Panc1 (cell line): Measurements from ENCODE around the gene IGDCC3. TPM values are rescaled to one million over a fixed set of nuclear protein-coding genes. Genes with fewer than 3 reads are reported as not detected.

Experiments
- ATAC-seq: fragments of 200-7000 bp; cut with Tn5 transposase; 2 replicates; pipeline ENCODE4 v1.9.1; 2020; ENCODE audit warnings: mild to moderate bottlenecking, moderate library complexity
- BruUV-seq: library from RNA; stranded (reverse); fragments of 400-500 nt; replicated peaks from 2 replicates; lab custom pipeline; 2021; lab: Mats Ljungman, UMichigan
- CTCF ChIA-PET: fragments of 300-600 bp; sonication (Branson Sonifier 250); formaldehyde crosslinking; loops from one replicate; lab custom pipeline; 2022; ENCODE audit warnings: antibody characterized with exemption; lab: Charles Lee
- POLR2A ChIA-PET: fragments of 300-600 bp; sonication (Branson Sonifier 250); formaldehyde crosslinking; loops from one replicate; lab custom pipeline; 2022; ENCODE audit warnings: antibody characterized with exemption; lab: Charles Lee
- DNase-seq: peaks from one replicate; pipeline ENCODE4 v3.0.0-alpha.2; 2010; ENCODE audit warnings: low read depth, low spot score
- H3K27ac ChIP-seq: 2 replicates; pipeline ENCODE4 v1.5.1; 2011; ENCODE audit warnings: mild to moderate bottlenecking, low read length, inconsistent platforms
- H3K27me3 ChIP-seq: fragments of 200-500 bp; sonication (Bioruptor generic); 2 replicates; pipeline ENCODE4 v1.6.0; 2014; ENCODE audit warnings: low read length, inconsistent platforms; ENCODE audit not compliant: control insufficient read depth, insufficient read depth
- H3K36me3 ChIP-seq: fragments of 200-500 bp; sonication (Bioruptor generic); 2 replicates; pipeline ENCODE4 v1.5.1; 2014; ENCODE audit warnings: inconsistent platforms, mild to moderate bottlenecking, low read length, moderate library complexity; ENCODE audit not compliant: control insufficient read depth, insufficient read depth
- H3K4me1 ChIP-seq: 2 replicates; pipeline ENCODE4 v1.5.1; 2011; ENCODE audit warnings: inconsistent platforms, mild to moderate bottlenecking, low read length, moderate library complexity; ENCODE audit not compliant: control insufficient read depth, insufficient read depth
- H3K4me3 ChIP-seq, 2 experiments: 2 replicates each; pipeline ENCODE4 v1.5.1; 2011 to 2012; ENCODE audit warnings: low read depth in 2 of 2, low read length in 2 of 2, mild to moderate bottlenecking in 2 of 2, inconsistent platforms in 1 of 2, moderate library complexity in 1 of 2
- H3K9me3 ChIP-seq: fragments of 200-500 bp; sonication (Bioruptor generic); 2 replicates; pipeline ENCODE4 v1.5.1; 2014; ENCODE audit warnings: low read depth, mild to moderate bottlenecking, inconsistent platforms, low read length, moderate library complexity; ENCODE audit not compliant: control insufficient read depth, insufficient read depth
- CTCF ChIP-seq: fragments of 450-650 bp; IDR thresholded peaks from 2 replicates; pipeline ENCODE4 v1.5.1; 2017; ENCODE audit warnings: mild to moderate bottlenecking
- POLR2AphosphoS5 ChIP-seq: IDR thresholded peaks from 2 replicates; pipeline ENCODE4 v1.6.1; 2012; ENCODE audit warnings: mild to moderate bottlenecking, low read depth, low read length, moderate library complexity
- SIN3A ChIP-seq: IDR thresholded peaks from 2 replicates; pipeline ENCODE4 v1.6.1; 2012; ENCODE audit warnings: low read depth, mild to moderate bottlenecking, low read length, moderate library complexity, borderline replicate concordance; ENCODE audit not compliant: insufficient read depth
- TCF7L2 ChIP-seq: IDR thresholded peaks from 2 replicates; pipeline ENCODE4 v1.6.1; 2011; ENCODE audit warnings: mild to moderate bottlenecking, low read depth, low read length, inconsistent platforms
- in situ Hi-C: cut with HindIII; loops from 2 replicates; pipeline ENCODE4 v1.10.0; 2016; ENCODE audit warnings: low sequenced_read_pairs, low pct_unique_long_range_greater_than_20kb
- intact Hi-C: fragments of 100-400 bp; cut with micrococcal nuclease; formaldehyde crosslinking; loops from one replicate; pipeline ENCODE4 v1.10.0; 2022; ENCODE audit not compliant: unreplicated experiment
- total RNA-seq: library from RNA; stranded (reverse); gene quantifications from one replicate; pipeline ENCODE4 v1.2.1, GENCODE V29; 2021; ENCODE audit not compliant: unreplicated experiment
- TF ChIP-seq, protein P1 (sequence below), 2 experiments: IDR thresholded peaks; 2 replicates each; pipeline ENCODE4 v1.6.1; 2011 to 2012; ENCODE audit warnings: low read depth in 2 of 2, control low read depth in 1 of 2, low read length in 1 of 2, mild to moderate bottlenecking in 1 of 2, moderate library complexity in 1 of 2; ENCODE audit not compliant: insufficient read depth in 1 of 2

The IGDCC3 gene
- total RNA-seq, 1 experiment from 2014 or later = 0.18 TPM

- Histone ChIP-seq H3K4me3 (no peak overlapping the region), H3K4me1 (no peaks in the 10 kb centered on the region), H3K36me3 (no peaks in the 10 kb centered on the region), H3K27ac (no peak overlapping the region), H3K9me3 (no peaks in the 10 kb centered on the region), H3K27me3 (no peaks in the 10 kb centered on the region)
- POLR2A ChIA-PET = interaction anchor here (0.6 kb wide), 1 partner anchor 557 kb away, joined by 5 read pairs; no protein-coding TSS in a partner anchor
- TF ChIP-seq SIN3A (no peak), CTCF (no peak)
- CTCF ChIA-PET = interaction anchor here (1.2 kb wide), 1 partner anchor 61 kb away, joined by 3 read pairs; no protein-coding TSS in a partner anchor
- intact Hi-C loops (no loop called here), in situ Hi-C loops (no loop called here)
- BruUV-seq = no TSS peak
- DNase-seq (no peak), ATAC-seq (no peak)
Observed at GRCh38 chr15:65339416-65339815, 38.4 kb downstream of the IGDCC3 start.

DNA sequence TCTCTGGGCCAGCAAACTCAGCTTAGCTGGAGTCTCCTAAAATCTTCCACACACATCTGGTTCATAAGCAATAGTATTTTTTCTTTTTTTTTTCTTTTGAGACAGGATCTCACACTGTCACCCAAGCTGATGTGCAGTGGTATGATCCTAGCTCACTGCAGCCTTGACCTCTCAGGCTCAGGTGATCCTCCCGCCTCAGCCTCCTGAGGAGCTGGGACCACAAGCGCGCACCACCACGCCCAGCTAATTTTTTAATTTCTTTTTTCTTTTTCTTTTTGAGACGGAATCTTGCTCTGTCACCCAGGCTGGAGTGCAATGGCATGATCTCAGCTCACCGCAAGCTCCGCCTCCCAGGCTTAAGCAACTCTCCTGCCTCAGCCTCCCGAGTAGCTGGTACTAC lies 39.0 kb downstream of the IGDCC3 start:
- POLR2A ChIA-PET = interaction anchor here (0.6 kb wide), 1 partner anchor 557 kb away, joined by 5 read pairs; no protein-coding TSS in a partner anchor
- no peak for ATAC-seq
- TF ChIP-seq, protein P1, sequence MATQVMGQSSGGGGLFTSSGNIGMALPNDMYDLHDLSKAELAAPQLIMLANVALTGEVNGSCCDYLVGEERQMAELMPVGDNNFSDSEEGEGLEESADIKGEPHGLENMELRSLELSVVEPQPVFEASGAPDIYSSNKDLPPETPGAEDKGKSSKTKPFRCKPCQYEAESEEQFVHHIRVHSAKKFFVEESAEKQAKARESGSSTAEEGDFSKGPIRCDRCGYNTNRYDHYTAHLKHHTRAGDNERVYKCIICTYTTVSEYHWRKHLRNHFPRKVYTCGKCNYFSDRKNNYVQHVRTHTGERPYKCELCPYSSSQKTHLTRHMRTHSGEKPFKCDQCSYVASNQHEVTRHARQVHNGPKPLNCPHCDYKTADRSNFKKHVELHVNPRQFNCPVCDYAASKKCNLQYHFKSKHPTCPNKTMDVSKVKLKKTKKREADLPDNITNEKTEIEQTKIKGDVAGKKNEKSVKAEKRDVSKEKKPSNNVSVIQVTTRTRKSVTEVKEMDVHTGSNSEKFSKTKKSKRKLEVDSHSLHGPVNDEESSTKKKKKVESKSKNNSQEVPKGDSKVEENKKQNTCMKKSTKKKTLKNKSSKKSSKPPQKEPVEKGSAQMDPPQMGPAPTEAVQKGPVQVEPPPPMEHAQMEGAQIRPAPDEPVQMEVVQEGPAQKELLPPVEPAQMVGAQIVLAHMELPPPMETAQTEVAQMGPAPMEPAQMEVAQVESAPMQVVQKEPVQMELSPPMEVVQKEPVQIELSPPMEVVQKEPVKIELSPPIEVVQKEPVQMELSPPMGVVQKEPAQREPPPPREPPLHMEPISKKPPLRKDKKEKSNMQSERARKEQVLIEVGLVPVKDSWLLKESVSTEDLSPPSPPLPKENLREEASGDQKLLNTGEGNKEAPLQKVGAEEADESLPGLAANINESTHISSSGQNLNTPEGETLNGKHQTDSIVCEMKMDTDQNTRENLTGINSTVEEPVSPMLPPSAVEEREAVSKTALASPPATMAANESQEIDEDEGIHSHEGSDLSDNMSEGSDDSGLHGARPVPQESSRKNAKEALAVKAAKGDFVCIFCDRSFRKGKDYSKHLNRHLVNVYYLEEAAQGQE (IDR thresholded peaks at IDR 0.05; ENCODE audit: insufficient read depth in 1 of 2, low read depth in 2 of 2, low read length in 1 of 2) = no peak
- TF ChIP-seq TCF7L2 (no peak), SIN3A (no peak), CTCF (no peak), POLR2AphosphoS5 (no peak)
- in situ Hi-C loops (no loop called here), intact Hi-C loops (no loop called here)
- H3K27ac ChIP-seq = no peak overlapping the region
- no peaks in the 10 kb centered on the region for H3K4me1 ChIP-seq
- H3K27me3 ChIP-seq = no peaks in the 10 kb centered on the region
- H3K9me3 ChIP-seq = no peaks in the 10 kb centered on the region
- no peak for DNase-seq
- no peak overlapping the region for H3K4me3 ChIP-seq
- no peaks in the 10 kb centered on the region for H3K36me3 ChIP-seq
- CTCF ChIA-PET = interaction anchor here (1.2 kb wide), 1 partner anchor 62 kb away, joined by 3 read pairs; no protein-coding TSS in a partner anchor
- BruUV-seq = no TSS peak
